Stimulated activated CD8-positive, alpha-beta memory T cell treated with anti-CD3 and anti-CD28 coated beads, Interleukin-7, amount 100 ng/mL, for 24 hours (primary cell): ENCODE results near the gene CD81.

Experiments used
- DNase-seq: peaks from one replicate; pipeline ENCODE4 v3.0.0-alpha.2; 2020; ENCODE audit warnings: low read depth

CD81 gene

DNA sequence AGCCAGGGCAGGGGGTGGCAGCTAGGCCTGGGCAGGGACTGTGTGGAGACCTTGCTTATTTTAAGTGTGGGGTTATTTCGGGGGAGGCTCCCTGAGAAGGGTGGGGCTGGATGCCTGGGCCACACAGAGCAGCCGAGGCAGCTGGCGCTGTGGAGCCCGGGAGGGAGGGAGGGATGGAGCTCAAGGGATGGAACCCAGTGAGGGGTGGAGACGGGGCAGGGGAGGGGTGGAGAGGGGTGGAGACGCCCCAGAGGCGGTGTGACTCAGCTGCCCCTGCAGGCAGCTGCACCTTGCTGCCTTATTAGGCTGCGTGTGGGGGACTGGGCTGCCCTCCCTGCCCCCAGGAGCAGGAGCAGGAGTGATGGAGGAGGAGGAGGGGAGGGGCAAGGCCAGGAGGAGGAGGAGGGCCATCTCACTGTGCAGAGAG is 13.6 kb downstream of the CD81 start:
- no peak for DNase-seq

DNA sequence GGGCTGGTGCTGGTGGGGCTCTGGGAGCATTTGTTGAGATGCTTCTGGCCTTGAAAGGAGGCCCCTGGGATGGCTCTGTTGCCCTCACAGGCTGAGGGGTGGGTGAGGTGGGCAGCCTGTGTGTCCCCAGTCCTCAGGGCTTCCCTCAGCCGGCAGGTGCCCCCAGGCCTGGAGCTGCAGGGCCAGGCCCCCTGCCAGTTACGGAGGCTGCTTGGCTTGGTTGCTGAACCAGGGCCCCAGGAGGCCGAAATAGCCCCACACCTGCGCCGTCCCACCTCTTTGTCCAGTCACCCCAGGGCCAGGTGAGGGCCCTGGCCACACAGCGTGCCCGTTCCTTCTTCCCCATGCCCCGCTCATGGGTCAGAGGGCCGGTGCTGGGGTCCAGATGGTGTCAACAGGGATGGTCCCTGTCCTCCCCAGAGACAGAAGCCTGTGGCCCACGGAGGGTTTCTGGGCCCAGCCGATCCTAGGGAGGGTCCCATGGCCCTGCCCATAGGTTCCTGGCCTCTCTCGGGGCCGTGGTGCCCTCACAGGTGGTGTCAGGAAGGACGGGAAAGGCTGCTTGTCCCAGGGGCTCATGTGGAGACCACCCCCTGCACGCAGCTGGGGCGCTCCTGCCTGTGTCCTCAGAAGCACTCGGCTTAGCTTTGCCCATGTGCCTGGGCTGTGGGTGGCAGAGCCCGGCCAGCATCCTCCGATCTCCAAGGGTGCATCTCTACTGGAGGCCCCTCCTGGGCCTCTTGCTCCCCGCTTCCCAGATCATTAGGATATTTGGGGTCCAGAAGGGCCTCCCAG is 14.3 kb downstream of the CD81 start:
- DNase-seq, result no peak

DNA sequence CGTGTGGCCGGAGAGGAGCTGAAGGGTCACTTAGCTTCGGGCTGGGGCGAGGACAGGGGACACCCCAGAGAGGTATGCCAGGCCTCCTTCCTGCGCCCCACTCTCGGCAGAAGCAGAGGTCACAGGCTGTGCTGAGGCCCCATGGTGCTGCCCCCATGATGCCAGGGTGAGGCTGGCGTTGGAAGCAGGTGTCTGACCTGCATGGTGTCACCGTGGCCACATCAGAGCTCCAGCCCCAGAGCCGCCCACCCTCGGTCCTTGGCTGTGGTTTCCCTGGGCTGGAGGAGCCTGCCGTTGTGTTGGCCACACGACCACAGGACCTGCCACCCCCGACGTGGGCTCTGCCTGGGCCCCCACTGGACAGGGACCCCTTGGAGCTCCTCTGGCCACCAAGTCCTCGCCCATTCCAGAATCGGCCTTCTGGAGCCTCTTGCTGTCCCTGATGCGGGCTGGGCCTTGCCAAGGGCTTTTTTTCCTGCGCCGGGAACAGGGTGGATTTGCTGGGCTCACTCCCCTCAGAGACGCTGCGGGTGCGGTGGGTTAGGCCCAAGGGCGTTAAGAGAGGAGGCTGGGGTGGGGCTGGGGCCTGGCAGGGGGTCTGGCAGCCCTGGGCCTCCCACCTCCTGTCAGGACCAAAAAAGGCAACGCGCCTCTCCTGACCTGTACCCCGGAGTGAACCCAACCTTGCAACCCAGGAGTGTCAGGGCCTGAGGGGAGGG is 15.3 kb downstream of the CD81 start:
- no peak for DNase-seq

DNA sequence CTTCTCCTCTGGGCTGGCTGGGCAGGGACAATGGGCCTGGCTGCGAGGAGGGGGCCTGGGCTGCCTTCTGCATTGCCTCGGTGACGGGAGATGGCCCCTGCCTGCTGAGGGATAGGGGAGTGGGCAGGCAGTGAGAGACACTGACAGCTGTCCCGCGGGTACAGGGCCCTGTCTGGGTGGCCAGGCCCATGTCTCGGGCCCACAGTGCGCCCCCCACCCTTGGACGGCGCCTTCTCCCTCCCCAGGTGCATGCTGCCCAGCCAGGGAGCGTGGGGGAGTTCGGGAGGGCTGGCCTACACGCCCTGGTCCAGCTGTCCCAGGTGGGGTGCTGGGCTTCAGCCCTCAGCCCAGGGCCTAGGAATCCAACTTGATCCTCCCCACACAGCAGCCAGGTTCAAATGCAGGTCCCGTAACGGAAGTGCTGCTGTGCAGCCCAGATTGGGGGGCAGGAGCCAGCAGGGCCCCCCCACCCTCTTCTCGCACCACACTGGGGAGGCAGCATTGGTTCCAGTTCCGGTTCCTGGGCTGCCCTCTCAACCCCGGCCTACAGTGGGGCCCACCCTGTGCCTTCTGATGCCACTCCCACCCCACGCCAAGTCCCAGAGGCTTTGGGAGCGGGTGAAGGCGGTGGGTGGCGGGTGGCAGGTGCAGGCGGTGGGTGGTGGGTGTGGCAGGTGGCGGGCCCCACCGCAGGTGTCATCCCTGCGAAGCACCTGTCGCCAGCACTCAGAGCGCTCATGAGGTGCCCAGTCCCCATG is 16.2 kb downstream of the CD81 start:
- DNase-seq, result no peak

DNA sequence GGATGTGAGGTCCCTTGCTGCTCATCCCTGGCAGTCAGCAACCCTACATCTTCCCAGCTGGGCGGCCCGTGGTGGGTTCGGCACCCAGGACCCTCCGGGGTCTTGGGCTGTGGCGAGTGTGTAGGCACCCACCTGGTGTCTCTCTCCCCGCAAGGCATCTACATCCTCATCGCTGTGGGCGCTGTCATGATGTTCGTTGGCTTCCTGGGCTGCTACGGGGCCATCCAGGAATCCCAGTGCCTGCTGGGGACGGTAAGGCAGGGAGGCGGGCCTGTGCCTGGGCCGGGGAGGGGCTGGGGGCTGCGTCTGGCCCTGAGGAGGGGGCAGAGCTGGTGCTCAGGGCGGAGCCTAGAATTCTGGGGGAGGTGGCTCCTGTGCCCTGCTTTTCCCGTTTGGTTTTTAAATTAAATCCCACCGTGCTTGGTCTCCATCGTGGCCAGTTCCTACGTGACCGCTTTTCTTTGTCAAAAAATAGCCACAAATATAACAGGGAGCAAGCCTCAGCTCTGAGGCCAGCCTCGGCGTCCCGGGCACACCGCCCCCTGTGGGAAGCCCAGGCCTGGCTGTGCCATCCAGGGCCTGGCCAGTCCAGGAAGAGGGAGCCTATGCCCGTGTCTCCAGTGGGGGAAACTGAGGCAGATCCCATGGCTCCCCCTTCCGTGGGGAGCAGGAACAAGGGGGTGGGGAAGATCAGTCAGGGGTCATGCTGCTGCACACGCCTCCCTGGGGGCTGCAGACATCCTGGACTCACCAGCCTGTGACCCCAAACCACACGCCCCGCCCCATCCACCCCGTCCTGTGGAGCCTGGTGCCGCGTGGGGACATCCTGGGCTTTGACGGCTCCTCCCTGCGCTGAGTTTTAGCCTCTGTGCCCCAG is 17.1 kb downstream of the CD81 start:
- no peak for DNase-seq

DNA sequence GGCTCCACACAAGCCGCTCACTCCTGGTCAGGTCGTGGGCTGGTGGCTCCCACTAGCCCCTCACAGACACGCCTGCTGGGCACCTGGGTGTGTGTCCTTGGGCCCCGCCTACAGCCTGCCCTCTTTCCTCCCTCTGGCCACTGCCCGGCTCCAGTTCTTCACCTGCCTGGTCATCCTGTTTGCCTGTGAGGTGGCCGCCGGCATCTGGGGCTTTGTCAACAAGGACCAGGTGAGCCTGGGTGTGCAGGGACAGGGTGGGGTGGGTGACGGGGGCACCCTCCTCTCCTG is 17.7 kb downstream of the CD81 start:
- DNase-seq, result no peak

DNA sequence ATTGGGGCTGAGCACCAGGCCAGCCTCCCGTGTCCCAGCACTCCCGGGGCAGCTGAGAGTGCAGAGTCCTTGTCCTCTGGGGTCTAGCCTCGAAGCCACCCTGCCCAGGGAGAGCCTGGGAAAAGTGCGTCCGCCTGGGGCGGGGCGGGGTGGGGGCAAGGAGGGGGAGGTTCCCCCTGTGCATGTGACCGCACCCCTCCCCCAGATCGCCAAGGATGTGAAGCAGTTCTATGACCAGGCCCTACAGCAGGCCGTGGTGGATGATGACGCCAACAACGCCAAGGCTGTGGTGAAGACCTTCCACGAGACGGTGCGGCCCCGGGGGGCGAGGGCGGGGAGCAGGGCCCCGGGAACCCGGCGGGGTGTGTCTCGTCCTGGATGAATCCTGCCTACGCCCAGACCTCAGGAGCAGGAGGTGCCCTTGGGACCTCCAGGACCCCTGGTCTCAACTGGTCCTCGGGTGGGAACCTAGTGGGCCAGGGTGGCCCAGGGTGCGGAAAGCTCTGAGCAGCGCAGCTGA is 18.2 kb downstream of the CD81 start:
- DNase-seq, result no peak

DNA sequence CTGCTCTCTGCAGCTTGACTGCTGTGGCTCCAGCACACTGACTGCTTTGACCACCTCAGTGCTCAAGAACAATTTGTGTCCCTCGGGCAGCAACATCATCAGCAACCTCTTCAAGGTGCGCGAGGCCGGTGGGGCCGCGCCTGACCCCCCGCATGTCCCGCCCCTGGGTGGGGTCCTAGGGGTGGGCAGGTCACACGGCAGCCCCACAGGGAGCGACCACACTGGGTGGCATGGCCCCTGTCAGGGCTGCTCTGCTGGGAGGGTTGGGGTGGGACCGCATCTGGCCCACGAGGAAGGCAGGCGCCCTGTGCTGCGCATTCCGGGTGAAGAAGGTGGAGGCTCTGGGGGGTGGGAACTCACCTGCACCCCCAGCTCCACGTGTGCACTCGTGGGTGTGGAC is 18.7 kb downstream of the CD81 start:
- no peak for DNase-seq

DNA sequence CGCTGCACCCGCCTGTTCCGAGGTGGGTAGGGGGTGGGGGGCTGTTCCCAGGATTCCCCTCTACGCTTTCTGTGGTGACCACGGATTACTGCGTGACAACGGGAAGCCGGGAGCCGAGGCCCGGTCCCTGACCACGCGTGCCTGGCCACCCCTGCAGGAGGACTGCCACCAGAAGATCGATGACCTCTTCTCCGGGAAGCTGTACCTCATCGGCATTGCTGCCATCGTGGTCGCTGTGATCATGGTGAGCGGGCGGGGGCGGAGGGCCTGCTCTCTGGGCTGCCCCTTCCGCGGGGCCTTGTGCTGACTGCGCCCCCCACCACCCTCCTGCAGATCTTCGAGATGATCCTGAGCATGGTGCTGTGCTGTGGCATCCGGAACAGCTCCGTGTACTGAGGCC is 19.4 kb downstream of the CD81 start:
- DNase-seq, result no peak

DNA sequence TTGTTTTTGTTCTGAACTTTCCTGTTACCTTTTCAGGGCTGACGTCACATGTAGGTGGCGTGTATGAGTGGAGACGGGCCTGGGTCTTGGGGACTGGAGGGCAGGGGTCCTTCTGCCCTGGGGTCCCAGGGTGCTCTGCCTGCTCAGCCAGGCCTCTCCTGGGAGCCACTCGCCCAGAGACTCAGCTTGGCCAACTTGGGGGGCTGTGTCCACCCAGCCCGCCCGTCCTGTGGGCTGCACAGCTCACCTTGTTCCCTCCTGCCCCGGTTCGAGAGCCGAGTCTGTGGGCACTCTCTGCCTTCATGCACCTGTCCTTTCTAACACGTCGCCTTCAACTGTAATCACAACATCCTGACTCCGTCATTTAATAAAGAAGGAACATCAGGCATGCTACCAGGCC is 19.9 kb downstream of the CD81 start:
- DNase-seq, result no peak

DNA sequence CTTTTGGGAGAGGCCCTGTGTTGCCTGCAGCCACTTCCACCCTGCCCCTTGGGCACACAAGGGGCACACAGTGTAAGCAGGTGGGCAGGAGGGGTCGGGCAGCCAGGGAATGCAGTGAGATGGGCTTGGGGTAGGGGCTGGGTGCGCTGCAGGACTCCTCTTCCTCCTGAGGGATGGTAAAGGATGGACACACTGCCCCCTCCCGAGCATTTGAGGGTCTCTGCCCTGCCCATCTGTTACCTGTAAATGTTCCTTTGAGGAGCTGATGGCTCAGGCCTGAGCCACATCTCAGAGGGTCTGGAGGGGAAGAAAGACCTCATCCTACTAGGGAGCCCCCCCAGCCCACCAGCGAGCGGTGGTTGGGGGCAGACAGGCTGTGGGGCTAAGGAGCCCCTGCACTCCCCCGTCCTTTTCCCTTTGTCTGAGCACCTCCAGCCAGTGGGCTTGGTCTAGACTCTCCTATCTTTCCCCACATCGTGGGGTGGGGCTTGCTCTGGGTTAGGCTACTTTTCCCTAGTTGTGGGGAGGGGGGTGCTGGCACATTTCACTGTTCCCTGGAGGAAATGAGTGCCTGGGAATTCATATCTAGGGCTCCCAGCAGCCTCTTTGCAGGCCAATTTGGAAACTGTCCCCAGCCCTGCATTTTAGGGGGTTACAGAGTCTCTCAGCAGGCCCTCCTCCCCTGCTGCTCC is 21.7 kb downstream of the CD81 start:
- DNase-seq, result no peak

DNA sequence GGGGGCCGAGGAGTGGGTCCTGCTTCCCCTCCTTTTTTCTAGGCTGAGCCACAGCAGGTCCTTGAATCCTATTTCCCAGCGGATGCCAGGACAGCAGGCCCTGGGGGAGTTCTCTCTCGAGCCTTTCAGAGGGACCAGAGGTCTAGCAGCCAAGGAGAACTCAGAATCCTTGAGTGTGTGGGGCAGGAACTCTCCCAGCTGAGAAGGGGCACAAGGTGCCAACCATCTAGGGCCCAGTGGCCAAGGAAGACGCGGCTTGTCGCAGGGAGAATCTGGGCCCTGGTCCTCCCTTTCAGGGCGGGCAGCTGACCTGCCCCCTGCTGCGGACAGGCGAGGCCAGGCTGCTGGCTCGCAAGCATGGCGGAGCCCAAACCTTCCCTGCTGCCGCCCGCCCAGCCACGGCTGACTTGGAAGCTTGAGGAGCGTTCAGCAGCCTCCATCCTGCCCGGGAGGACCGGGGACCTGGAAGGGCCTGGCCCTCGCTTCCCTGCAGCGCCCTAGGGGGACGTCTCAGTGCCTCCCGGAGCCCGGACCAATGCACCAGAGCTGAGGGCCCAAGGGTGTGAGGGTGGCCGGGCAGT is 22.5 kb downstream of the CD81 start:
- no peak for DNase-seq

DNA sequence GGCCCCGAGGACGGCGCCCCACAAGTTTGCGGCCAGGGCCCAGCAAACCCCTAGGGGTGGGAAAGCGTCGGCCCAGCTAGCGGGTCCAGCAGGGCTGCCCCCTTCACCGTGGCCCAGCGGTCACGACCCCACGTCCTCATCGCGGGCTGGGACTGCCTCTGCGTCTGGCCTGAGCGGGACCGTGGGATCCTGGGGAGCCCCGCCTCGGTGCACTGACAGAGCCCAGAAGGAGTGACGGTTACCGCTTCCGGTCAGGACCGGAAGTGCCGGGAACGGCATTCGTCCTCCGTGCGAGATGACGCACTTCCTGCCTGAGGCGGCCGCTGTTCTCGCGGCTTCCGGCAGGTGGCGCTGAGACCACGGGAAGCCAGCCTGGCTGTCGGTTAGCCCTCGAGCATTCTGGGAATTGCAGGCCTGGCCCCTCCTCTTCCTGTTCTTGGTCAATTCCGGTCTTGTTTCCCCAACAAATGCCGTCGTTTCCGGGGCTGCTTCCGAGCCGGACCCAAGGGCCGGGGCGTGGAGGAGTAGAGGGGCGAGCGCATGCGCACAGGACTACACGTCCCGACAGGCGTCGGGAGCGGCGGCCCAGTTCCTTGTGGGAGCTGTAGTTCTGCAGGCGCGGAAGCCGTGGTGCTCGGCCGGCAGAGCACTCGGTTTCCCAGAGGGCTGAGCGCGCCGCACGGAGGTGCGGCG is 23.1 kb downstream of the CD81 start, which contains the start of gene TSSC4:
Gene TSSC4, plus strand, starts transcription at position 682 of the 693 bp plus-strand sequence. CDS start 1,884 bp downstream, outside the sequence.
- DNase-seq, result peak; percentile 97

DNA sequence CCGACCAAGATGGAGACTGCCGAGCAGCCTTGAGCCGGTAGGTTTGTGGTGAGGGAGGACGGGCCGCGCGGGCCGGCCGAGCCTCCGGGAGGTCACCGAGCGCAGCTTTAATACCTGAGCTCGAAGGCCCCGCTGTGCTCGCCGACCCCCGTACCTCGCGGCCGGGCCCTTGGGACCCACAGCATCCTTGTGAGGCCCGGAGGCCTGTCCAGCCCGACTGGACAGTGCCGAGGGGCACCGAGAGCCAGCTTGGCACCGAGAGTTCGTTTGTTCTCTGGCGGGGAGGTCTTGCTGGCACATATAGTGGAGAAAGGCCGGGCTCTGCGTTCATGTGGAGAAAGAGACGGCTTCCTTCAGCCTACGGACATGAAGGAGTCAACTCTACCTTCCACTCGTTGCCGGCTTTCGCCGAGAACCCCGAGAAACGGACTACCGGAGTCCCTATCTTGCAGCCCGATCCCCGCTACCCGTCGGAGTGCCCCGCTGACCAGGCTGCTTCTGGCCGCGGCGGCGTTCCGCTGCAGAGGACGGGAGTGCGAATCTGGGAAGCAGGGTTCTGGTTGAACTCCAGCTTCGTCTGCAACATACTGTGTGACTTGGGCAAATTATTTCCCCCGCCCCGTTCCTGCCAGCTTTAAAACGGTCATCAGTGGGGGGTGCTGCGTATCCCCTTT is 23.8 kb downstream of the CD81 start:
- no peak for DNase-seq

DNA sequence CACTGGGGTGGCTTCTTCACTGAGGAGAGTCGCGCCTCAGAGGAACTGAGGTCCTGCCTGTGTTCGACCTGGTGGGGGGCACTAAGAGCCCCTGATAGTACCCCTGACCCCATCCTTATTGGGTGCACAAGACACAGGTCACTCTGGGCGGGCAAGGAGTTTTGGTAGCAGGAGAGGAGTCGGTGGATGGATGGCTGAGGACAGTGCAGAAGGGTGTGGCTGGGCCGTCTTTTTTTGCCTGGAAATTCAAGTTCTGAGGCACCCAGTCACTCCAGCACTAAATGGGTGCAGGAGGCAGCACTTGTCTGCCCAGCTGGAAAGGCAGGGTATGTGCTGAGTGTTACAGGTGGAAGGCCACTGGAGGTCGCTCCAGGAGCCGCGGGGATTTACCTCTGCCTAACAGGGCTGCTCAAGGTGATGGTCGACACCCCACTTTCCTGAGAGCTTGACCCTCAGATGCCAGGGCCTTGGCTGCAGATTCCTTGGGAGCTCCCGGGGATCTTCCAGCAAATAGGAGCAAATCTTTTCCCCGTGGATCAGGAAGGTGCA is 24.4 kb downstream of the CD81 start:
- no peak for DNase-seq

DNA sequence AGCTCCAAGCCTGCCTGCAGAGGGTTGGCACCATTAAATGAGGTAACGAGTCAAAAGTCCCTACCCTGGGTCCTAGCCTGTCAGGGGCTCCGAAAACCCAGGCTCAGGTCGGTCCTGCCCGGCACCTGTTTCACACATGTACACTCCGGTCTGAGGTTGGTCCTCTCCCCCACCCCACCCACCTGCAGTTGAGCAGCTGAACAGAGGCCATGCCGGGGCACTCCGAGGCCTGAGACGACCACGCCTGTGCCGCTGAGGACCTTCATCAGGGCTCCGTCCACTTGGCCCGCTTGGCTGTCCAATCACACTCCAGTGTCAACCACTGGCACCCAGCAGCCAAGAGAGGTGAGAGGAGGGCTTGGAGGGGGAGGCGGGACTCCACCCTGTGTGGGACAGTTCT is 25.0 kb downstream of the CD81 start:
- DNase-seq, result no peak

DNA sequence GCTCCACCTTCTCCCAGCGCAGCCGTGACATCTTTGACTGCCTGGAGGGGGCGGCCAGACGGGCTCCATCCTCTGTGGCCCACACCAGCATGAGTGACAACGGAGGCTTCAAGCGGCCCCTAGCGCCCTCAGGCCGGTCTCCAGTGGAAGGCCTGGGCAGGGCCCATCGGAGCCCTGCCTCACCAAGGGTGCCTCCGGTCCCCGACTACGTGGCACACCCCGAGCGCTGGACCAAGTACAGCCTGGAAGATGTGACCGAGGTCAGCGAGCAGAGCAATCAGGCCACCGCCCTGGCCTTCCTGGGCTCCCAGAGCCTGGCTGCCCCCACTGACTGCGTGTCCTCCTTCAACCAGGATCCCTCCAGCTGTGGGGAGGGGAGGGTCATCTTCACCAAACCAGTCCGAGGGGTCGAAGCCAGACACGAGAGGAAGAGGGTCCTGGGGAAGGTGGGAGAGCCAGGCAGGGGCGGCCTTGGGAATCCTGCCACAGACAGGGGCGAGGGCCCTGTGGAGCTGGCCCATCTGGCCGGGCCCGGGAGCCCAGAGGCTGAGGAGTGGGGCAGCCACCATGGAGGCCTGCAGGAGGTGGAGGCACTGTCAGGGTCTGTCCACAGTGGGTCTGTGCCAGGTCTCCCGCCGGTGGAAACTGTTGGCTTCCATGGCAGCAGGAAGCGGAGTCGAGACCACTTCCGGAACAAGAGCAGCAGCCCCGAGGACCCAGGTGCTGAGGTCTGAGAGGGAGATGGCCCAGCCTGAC is 26.0 kb downstream of the CD81 start:
- DNase-seq, result no peak

DNA sequence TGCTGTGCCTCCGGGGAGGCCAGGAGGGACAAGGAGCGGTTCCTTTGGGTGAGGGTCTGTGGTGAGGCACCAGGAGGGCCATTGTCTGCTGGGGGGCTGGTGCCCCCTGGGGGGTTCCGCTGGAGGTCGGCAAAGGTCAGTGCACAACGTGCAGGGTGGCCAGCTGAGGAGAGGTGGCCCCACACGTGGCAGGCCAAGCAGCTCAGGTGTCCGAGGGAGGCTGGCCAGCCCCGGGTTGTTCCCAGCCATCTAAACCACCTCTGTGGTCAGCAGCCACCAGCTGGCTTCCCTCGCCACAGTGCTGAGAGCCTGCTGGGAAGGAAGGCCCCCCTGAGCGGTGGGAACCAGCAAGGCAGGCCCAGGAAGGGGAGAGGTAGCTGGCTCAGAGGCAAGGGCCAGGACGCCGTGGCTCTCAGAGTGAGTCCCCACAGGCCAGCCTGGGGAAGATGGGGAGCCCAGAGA is 27.7 kb downstream of the CD81 start:
- DNase-seq, result no peak
